Measurements from ENCODE around the gene CDK17.
"Not testable (repeated sequence)": the region's sequence is repeated elsewhere in the genome, so short reads cannot be mapped to it uniquely, and the experiment has no call there.

CDK17 gene

DNA sequence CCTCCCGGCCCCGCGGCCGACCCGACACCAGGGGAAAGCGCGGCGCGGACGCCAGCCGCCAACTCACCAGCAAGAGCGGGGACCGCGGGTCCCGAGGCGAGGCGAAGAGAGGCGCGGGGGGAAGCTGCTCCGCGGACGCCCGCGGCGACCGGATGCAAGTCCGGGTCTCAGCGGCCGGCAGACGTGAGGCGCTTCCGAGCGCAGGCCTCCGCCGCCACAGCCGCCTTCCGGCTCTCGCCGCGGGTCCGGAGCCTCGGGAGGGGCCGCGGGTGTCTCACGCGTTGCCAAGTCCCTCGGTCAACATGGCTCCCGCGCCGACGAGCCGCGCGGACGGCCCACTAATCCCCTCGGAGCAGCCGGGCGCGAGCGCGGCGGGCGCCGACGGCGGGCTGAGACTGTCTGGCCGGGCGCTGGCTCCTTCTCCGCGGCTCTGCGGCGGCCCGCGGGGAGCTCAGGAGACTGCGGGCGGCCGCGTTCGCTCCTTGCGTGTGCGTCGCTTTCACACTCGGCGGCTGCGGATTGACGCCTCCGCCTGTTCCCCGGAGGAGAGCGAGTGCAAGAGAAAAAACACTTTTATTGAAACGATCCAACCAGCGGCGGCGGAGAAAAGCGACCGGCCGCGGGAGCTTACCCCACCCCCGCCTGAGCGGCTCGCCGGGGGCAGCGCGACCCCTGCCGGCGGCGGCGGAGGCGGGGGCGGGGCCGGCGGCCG is at the start of gene CDK17:
Gene CDK17, minus strand, starts transcription at position 521 of the 712 bp plus-strand sequence. CDS start 65,603 bp downstream, outside the sequence.
- DNase-seq: peak; percentile 26

GRCh38 chr12:96448300-96448699 is 48.1 kb upstream of the CDK17 start:
- no peak for DNase-seq

- DNase-seq: no peak
Observed at GRCh38 chr12:96447256-96447655, 47.0 kb upstream of the CDK17 start.

DNA sequence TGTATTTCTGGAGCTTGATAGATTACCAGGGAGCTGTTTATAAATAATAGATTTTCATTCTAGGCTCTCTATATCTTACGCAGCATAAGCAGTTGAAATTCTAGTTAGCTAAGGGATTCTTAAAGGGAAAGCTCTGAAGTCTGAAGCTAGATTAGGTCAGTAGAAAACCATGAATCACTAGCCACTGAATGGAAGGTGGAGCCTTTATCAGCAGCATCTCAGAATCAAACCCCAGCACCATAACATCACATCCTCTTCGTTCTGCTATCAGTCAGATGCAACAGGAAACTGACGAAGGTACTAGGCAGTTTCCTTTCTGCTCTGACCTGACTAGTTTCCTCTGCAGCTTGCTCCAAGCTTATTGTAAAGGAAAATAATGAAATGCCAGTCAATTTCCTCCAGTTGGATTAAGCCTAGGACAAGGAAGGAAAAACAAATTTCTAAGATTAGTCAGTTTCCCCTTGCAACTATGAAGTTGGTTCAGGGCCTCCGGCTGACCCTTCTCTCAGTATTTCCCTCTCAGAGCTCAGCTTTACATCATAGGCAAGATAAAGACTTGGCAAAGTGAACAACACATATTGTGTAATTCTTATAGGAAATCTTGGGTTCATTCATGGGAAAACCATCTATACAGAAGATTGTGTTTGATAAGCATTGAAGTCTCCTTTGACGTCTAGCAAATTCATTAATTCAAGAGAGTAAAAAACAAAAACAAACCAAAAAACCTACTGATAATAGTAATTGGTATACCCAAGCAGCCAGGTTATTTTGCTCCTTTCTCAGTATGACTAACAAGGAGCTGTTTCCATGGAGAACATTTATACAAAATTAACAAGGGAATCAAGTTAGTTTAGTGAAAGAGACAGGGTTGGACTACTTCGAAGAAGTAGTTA is 45.7 kb upstream of the CDK17 start:
- no peak for DNase-seq

GRCh38 chr12:96444399-96444798 is 44.2 kb upstream of the CDK17 start:
- no peak for DNase-seq

- DNase-seq: no peak
Observed at GRCh38 chr12:96442906-96443305, 42.7 kb upstream of the CDK17 start.

DNA sequence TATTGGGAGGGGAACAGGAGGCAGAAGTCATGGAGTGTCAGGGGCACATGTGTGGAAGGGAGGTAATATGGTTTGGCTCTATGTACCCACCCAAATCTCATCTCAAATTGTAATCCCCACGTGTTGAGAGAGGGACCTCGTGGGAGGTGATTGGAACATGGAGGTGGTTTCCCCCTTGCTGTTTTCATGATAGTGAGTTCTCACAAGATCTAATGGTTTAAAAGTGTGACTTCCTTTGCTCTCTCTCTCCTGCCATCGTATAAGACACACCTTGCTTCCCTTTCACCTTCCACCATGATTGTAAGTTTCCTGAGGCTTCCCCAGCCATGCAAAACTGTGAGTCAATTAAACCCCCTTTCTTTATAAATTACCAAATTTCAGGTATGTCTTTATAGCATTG is 41.6 kb upstream of the CDK17 start:
- DNase-seq: no peak

DNA sequence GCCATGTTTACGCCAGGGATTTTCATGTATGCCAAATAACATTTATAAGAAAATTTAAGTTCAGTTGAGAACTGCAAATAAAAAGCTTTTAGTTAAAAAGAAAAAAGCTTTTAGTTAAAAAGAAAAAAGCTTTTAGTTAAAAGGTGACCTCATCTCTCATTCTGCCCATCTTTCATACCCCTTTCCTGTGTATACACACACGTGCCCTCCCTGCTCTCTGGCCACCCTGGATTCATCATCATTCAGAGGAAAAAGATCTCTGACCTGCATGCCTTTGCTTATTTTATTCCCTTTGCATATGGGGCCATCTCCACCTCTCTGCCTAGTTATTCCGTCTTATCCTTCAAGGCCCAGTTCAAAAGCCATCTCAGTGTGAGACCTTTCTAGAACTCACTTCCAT is 38.1 kb upstream of the CDK17 start:
- no peak for DNase-seq

DNA sequence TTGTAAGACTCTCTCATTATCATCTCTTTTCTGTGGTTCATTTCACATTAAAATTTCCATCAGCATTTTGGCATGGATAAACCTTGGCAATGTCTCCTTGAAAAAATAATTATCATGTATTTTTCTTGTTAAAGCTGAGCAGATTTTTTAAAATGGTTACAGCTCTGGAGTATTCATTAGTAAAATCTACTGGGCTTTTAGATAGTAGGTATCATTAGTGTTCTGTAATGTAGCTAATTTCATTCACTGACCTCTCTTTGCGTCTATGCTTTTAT is 36.9 kb upstream of the CDK17 start:
- DNase-seq: no peak

DNA sequence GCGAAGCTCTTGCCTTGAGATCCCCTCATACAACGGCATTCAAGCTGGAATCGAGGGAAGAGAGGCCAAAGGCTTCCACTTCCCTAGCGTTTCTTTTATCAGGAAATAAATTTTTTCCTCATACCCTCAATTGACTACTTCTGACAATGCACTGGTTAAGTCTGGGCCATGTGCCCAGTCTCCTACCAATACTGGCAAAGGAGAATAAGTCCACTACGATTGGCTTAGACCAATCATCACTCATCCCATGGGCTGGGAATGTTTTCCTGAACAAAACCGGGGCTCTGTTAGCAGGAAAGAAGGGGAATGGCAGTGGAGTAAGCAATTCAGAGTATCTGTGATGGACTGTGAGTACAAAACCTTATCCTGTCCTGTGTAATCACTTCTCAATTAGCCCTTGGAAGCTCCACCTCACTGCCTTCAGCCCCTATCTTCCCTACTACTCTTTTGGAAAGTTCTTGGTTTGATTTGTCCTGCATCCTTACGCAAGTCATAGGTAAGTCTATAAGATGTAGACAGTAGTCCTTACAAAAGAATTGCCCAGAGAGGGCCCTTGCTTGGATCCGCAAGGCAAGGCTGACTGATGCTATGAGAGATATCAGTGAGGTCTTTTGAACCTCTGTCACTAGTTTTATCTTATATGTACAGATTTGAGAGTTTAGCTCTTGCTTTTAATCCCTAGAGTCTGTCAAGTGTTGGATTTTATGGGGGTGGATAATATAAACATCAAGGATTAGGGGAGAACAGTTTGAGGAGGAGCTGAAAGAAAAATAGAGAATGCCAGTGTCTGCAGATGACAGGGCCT is 36.3 kb upstream of the CDK17 start:
- DNase-seq: no peak

DNA sequence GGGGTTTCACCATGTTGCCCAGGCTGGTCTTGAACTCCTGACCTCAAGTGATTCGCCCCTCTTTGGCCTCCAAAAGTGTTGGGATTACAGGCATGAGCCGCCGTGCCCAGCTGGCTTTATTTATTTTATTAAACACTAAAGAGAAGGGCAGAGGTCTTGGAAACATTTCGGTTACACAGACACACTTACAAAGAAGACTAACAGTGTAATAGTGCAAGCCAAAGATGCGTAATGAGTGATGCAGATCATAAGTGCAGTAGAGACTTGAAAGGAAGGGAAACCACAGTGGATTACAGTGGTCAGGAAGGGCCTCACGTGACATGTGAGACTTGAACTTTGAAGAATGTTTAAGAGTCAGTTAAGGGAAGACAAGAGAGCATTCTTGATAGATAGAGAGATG is 33.9 kb upstream of the CDK17 start:
- DNase-seq: no peak

- DNase-seq: not testable (repeated sequence)
Observed at GRCh38 chr12:96432496-96433321, 32.5 kb upstream of the CDK17 start.

GRCh38 chr12:96431067-96431466 is 30.8 kb upstream of the CDK17 start:
- DNase-seq: no peak

GRCh38 chr12:96427269-96427729 is 27.1 kb upstream of the CDK17 start:
- DNase-seq: peak; percentile 51

GRCh38 chr12:96425951-96426350 is 25.7 kb upstream of the CDK17 start:
- DNase-seq: no peak

- no peak for DNase-seq
Observed at GRCh38 chr12:96425321-96425720, 25.1 kb upstream of the CDK17 start.

DNA sequence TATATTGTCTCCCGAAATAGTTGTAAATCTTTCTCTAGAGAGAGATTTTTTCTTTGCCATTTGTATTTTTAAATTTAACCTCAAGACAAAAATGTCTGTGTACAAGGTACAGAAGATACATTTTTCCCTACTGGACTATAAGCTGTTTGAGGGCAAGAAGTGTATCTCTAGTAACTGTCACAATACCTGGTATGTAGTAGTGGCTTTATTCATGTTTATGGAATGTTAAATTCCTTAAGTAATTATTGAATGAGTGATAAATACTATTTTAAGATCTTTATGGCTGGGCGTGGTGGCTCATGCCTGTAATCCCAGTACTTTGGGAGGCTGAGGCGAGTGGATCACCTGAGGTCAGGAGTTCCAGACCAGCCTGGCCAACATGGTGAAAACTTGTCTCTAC is 24.4 kb upstream of the CDK17 start:
- no peak for DNase-seq

- DNase-seq: no peak
Observed at GRCh38 chr12:96422192-96422591, 22.0 kb upstream of the CDK17 start.

GRCh38 chr12:96421014-96421413 is 20.8 kb upstream of the CDK17 start:
- DNase-seq: no peak

DNA sequence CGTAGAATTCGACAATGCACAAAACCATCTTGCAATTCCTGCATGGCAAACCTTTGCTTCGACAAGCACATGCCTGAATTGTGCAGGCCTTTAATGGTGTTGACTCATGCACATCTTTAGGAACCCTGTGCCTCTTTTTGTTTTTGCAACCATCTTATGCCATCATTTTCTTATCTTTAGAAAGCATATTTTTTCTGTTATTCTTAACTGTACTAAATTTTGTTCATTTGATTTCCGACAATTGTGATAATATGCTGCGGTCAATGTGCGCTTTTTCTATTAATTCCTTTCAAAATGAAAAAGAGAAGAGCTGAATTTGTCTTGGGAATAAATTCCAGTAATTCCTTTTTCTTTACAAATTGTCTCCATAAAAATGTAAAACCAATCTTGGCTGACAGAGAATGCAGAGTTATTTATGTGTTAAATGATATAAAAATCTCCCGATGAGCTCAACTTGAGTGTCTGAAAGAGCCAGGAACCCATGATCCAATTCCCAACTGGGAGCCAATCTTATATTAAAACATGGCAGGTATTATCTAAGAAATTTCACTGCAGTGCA is 20.1 kb upstream of the CDK17 start:
- no peak for DNase-seq

DNA sequence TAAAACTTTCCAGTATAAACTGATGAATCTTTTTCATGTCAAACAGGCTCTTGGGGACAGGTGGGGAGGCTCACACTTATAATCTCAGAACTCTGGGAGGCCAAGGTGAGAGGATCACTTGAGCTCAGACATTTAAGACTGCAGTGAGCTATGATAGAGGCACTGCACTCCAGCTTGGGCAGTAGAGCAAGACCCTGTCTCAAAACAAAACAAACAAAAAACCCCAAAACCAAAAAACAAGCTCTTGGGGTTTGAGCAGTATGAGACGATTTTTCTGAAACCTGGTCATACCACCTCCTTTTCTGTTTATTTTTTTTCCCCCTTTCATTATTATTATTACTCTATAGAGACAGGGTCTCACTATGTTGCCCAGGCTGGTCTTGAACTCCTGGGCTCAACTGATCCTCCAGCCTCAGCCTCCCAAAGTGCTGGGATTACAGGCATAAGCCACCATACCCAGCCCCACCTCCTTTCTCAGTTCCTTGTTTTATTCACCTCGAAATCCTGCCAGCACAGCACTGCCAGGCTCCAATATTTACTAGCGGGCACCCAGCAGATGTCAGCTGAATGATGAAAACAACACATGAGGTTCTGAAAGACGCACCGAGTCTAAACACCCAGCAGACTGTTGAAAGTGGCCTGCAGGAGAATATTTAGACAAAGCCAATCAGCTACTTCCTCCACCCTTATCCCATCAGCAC is 19.5 kb upstream of the CDK17 start:
- no peak for DNase-seq

GRCh38 chr12:96417688-96418087 is 17.4 kb upstream of the CDK17 start:
- not testable (repeated sequence) for DNase-seq

Measured in GOT3 (cell line).